Endothelial cell of umbilical vein (primary cell): ENCODE data around the gene HOOK2. TPM values are rescaled to one million over a fixed set of nuclear protein-coding genes. Genes with fewer than 3 reads are reported as not detected.

Source experiments
- BruUV-seq: library from RNA; stranded (reverse); fragments of 400-500 nt; replicated peaks from 2 replicates; lab custom pipeline; 2021; lab: Mats Ljungman, UMichigan
- CTCF ChIA-PET: fragments of 300-600, 350-600 bp; sonication (Branson Sonifier 250); formaldehyde crosslinking; loops from one replicate; lab custom pipeline; 2021; ENCODE audit warnings: antibody characterized with exemption, inconsistent platforms; lab: Charles Lee
- POLR2A ChIA-PET: fragments of 300-600, 350-600 bp; sonication (Branson Sonifier 250); formaldehyde crosslinking; loops from one replicate; lab custom pipeline; 2021; ENCODE audit warnings: antibody characterized with exemption, inconsistent platforms; lab: Charles Lee
- DNase-seq: peaks from one replicate; pipeline ENCODE4 v3.0.0-alpha.2; 2011; ENCODE audit warnings: low read depth, low spot score
- FAIRE-seq: peaks from 2 replicates; lab custom pipeline; 2011; peaks lifted over from hg19 to GRCh38; lab: Jason Lieb, UNC
- H2AFZ ChIP-seq: 2 replicates; pipeline ENCODE4 v1.6.0; 2012; ENCODE audit warnings: low read depth, low read length, control low read depth, inconsistent platforms
- H3K27ac ChIP-seq: 2 replicates; pipeline ENCODE4 v1.5.1; 2011; ENCODE audit warnings: low read depth, mild to moderate bottlenecking, control low read depth, low read length, moderate library complexity; ENCODE audit not compliant: insufficient read depth
- H3K27me3 ChIP-seq, 2 experiments: 2 replicates each; pipeline versions ENCODE4 v1.6.0 to v1.6.1; 2011; ENCODE audit warnings: low read length in 2 of 2, mixed read lengths in 1 of 2; ENCODE audit not compliant: control insufficient read depth in 2 of 2, insufficient read depth in 2 of 2
- H3K36me3 ChIP-seq, 2 experiments: 2 replicates in 1 of 2; 3 replicates in 1 of 2; pipeline ENCODE4 v1.5.1; 2011; ENCODE audit warnings: low read length in 2 of 2, mild to moderate bottlenecking in 1 of 2, moderate library complexity in 1 of 2; ENCODE audit not compliant: control insufficient read depth in 2 of 2, insufficient read depth in 2 of 2; ENCODE audit errors: extremely low read depth in 1 of 2
- H3K4me1 ChIP-seq: 3 replicates; pipeline ENCODE4 v1.5.1; 2011; ENCODE audit warnings: mild to moderate bottlenecking, low read length; ENCODE audit not compliant: control insufficient read depth, insufficient read depth; ENCODE audit errors: extremely low read depth
- H3K4me2 ChIP-seq: 2 replicates; pipeline ENCODE4 v1.6.1; 2011; ENCODE audit warnings: low read length, control low read depth, mixed read lengths; ENCODE audit not compliant: insufficient read depth
- H3K4me3 ChIP-seq, 3 experiments: fragments of 200-600 bp in 1 of 3; sonication (generic), shearing (Covaris generic) in 1 of 3; replicated peaks in 1 of 3; 2 replicates each; pipeline ENCODE4 v1.5.1; 2011 to 2016; ENCODE audit warnings: control low read depth in 3 of 3, low read length in 3 of 3, mild to moderate bottlenecking in 2 of 3, inconsistent platforms in 1 of 3, low read depth in 1 of 3, moderate library complexity in 1 of 3; ENCODE audit not compliant: insufficient read depth in 1 of 3
- H3K79me2 ChIP-seq: 2 replicates; pipeline ENCODE4 v1.6.0; 2012; ENCODE audit warnings: low read length, inconsistent platforms; ENCODE audit not compliant: control insufficient read depth, insufficient read depth
- H3K9ac ChIP-seq: replicated peaks from 2 replicates; pipeline ENCODE3; 2011; ENCODE audit warnings: low read length, control low read depth; ENCODE audit not compliant: insufficient read depth; ENCODE audit errors: extremely low read depth
- H3K9me1 ChIP-seq: replicated peaks from 3 replicates; pipeline ENCODE4 v1.6.0; 2011; ENCODE audit warnings: mild to moderate bottlenecking, low read length; ENCODE audit not compliant: control insufficient read depth, insufficient read depth; ENCODE audit errors: extremely low read depth
- H3K9me3 ChIP-seq: replicated peaks from 2 replicates; pipeline ENCODE4 v1.5.1; 2012; ENCODE audit warnings: low read length, inconsistent platforms; ENCODE audit not compliant: control insufficient read depth, insufficient read depth
- H4K20me1 ChIP-seq: replicated peaks from 2 replicates; pipeline ENCODE3; 2011; ENCODE audit warnings: mild to moderate bottlenecking, low read length; ENCODE audit not compliant: control insufficient read depth, insufficient read depth; ENCODE audit errors: extremely low read depth
- CTCF ChIP-seq, 2 donors: IDR thresholded peaks; 1 replicate in 1 of 2; 2 replicates in 1 of 2; pipeline ENCODE4 v1.5.1; 2011; ENCODE audit warnings: low read length in 2 of 2, mild to moderate bottlenecking in 2 of 2, moderate library complexity in 2 of 2, control low read depth in 1 of 2, inconsistent platforms in 1 of 2, low read depth in 1 of 2; ENCODE audit not compliant: insufficient read depth in 1 of 2; ENCODE audit errors: extremely low read depth in 1 of 2
- EZH2 ChIP-seq: IDR thresholded peaks from 2 replicates; pipeline ENCODE4 v1.6.1; 2012; ENCODE audit warnings: borderline replicate concordance, low read depth, mild to moderate bottlenecking, moderate library complexity, low read length, inconsistent platforms; ENCODE audit not compliant: severe bottlenecking
- FOS ChIP-seq: IDR thresholded peaks from 2 replicates; pipeline ENCODE4 v1.6.1; 2011; ENCODE audit warnings: mild to moderate bottlenecking, low read length, moderate library complexity, borderline replicate concordance; ENCODE audit not compliant: insufficient read depth
- GATA2 ChIP-seq: IDR thresholded peaks from 2 replicates; pipeline ENCODE4 v1.7.0; 2011; ENCODE audit warnings: low read depth, mild to moderate bottlenecking, moderate library complexity, mixed read lengths, low read length; ENCODE audit not compliant: insufficient read length, insufficient read depth
- JUN ChIP-seq: IDR thresholded peaks from 2 replicates; pipeline ENCODE4 v1.6.1; 2011; ENCODE audit warnings: borderline replicate concordance, low read depth; ENCODE audit not compliant: insufficient read length, insufficient read depth
- MAX ChIP-seq: IDR thresholded peaks from 2 replicates; pipeline ENCODE4 v1.6.1; 2011; ENCODE audit not compliant: insufficient read depth, insufficient read length
- MYC ChIP-seq: IDR thresholded peaks from one replicate; pipeline ENCODE4 v1.6.1; 2011; ENCODE audit warnings: mild to moderate bottlenecking, low read depth, low read length
- POLR2A ChIP-seq: IDR thresholded peaks from 2 replicates; pipeline ENCODE4 v1.6.1; 2012; ENCODE audit warnings: low read depth, mild to moderate bottlenecking, control low read depth, low read length
- POLR2AphosphoS5 ChIP-seq: IDR thresholded peaks from 2 replicates; pipeline ENCODE4 v1.6.1; 2012; ENCODE audit warnings: low read depth, mild to moderate bottlenecking, control low read depth, low read length, moderate library complexity; ENCODE audit not compliant: insufficient read depth
- dilution Hi-C: fragments of 300-500 bp; cut with MboI; formaldehyde crosslinking; loops from one replicate; pipeline ENCODE4 v1.15.0; 2019; ENCODE audit warnings: low sequenced_read_pairs; ENCODE audit not compliant: extremely low pct_ligation_motif_present
- intact Hi-C: fragments of 100-400 bp; cut with micrococcal nuclease; formaldehyde crosslinking; loops from one replicate; pipeline ENCODE4 v1.10.0; 2022
- polyA plus RNA-seq, 4 experiments: library from polyadenylated mRNA; depleted of rRNA in 3 of 4; stranded (reverse) in 3 of 4; unstranded in 1 of 4; fragments of >200 nt; gene quantifications; 2 replicates each; pipeline versions ENCODE4 v1.2.1 to v1.2.3, GENCODE V29; 2011 to 2012; ENCODE audit warnings: missing spikeins in 1 of 4
- total RNA-seq: library from RNA; stranded (reverse); gene quantifications from 2 replicates; pipeline ENCODE4 v1.2.3, GENCODE V29; 2021

HOOK2 gene
- total and polyA plus RNA-seq, 2 donors (not counting 3 experiments of a cell fraction or from before 2014, with no cell fraction given): 8.0 to 17.3 TPM

- ChIA-PET CTCF (interaction anchor here (1.9 to 13.8 kb wide), 2 partner anchors 40 to 44 kb away, joined by 5 to 524 read pairs; no protein-coding TSS in a partner anchor), POLR2A (interaction anchor here (0.6 kb wide), 1 partner anchor 11 kb away, joined by 3 read pairs; no protein-coding TSS in a partner anchor)
- DNase-seq: no peak
- peaks cover 0 to 12% of the 10 kb centered on the region in 2 experiments for H3K36me3 ChIP-seq
- H3K4me2 ChIP-seq: no peak overlapping the region
- dilution Hi-C loops (no loop called here), intact Hi-C loops (no loop called here)
- TF ChIP-seq JUN: no peak
- TF ChIP-seq POLR2AphosphoS5: no peak
- TF ChIP-seq EZH2: no peak
- no peak for TF ChIP-seq MAX
- TF ChIP-seq FOS: no peak
- TF ChIP-seq MYC: no peak
- TF ChIP-seq CTCF (IDR thresholded peaks at IDR 0.05; ENCODE audit: extremely low read depth in 1 of 2, insufficient read depth in 1 of 2, low read depth in 1 of 2, low read length in 2 of 2): no peak
- no peak for TF ChIP-seq POLR2A
- TF ChIP-seq GATA2: no peak
- FAIRE-seq: no peak
- no peak overlapping the region for H3K27ac ChIP-seq
- no peaks in the 10 kb centered on the region for H3K9me1 ChIP-seq
- no peak overlapping the region for H3K4me3 ChIP-seq
- H2AFZ ChIP-seq: no peak overlapping the region
- H3K4me1 ChIP-seq: peaks cover 22% of the 10 kb centered on the region
- BruUV-seq: no TSS peak
- no peak overlapping the region for H3K9ac ChIP-seq
- no peaks in the 10 kb centered on the region for H3K9me3 ChIP-seq
- no peaks in the 10 kb centered on the region for H3K27me3 ChIP-seq
- H3K79me2 ChIP-seq: peaks cover 14% of the 10 kb centered on the region
- no peaks in the 10 kb centered on the region for H4K20me1 ChIP-seq
Measured at GRCh38 chr19:12804051-12804450, 28.7 kb upstream of the HOOK2 start.
